ENCODE data around the gene VSTM2B. TPM values are rescaled to one million over a fixed set of nuclear protein-coding genes. Genes with fewer than 3 reads are reported as not detected.
"Not testable (repeated sequence)": the region's sequence is repeated elsewhere in the genome, so short reads cannot be mapped to it uniquely, and the experiment has no call there.

VSTM2B gene
- total RNA-seq, 1 donor from 2014 or later = not detected

DNA sequence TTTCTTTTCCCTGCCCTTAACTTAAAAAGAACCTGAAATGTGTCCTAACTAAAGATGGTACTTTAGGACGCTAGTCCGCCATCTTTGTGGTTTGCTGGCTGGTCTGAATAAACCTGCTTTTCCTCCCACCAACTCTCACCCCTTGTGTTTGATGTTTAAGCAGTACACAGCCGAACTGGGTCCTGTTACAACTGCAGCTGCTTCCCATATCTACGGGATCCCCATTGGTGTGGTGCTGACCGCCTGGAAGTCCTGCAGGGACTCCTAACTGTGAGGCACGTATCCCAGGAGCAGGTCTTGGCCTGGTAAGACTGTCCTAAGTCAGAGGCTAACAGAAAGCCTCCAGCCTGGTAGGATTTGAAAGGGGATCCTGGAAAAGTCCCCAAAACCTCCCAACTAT is 40.9 kb upstream of the VSTM2B start:
- no peak overlapping the region for H3K4me3 Mint-ChIP-seq (ENCODE audit: unreplicated experiment)
- H3K27ac Mint-ChIP-seq (ENCODE audit: unreplicated experiment) = no peak overlapping the region
- no peak for TF ChIP-seq CTCF (IDR thresholded peaks at IDR 0.05)
- no peaks in the 10 kb centered on the region for H3K36me3 Mint-ChIP-seq (ENCODE audit: unreplicated experiment)
- no peaks in the 10 kb centered on the region for H3K27me3 Mint-ChIP-seq (ENCODE audit: unreplicated experiment)
- no peaks in the 10 kb centered on the region for H3K4me1 Mint-ChIP-seq (ENCODE audit: unreplicated experiment)
- peaks cover 13% of the 10 kb centered on the region for H3K9me3 Mint-ChIP-seq (ENCODE audit: unreplicated experiment)
- DNase-seq (ENCODE audit: extremely low spot score, unreplicated experiment) = no peak

DNA sequence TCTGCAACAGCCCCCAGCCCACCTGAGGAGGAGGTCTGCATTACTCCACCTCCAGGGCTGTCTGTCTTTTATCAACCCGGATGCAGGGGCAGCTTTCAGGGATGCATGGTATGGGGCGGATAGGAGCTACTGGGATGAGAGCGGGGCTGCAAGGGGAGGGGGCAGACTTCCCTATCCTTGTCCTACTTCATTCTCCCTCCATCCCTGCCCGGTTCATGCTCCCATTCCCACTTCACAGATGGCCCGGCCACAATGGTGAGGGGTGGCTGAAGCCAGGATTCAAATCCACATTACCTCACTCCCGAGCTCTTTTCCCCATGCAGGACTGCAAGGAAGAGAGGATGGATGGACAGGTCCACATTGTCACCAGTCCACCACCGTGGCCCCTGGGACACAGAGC is 40.5 kb upstream of the VSTM2B start:
- DNase-seq (ENCODE audit: extremely low spot score, unreplicated experiment) = no peak
- Mint-ChIP-seq H3K36me3 (ENCODE audit: unreplicated experiment) (no peaks in the 10 kb centered on the region), H3K4me3 (ENCODE audit: unreplicated experiment) (no peak overlapping the region), H3K27ac (ENCODE audit: unreplicated experiment) (no peak overlapping the region), H3K4me1 (ENCODE audit: unreplicated experiment) (no peaks in the 10 kb centered on the region), H3K27me3 (ENCODE audit: unreplicated experiment) (no peaks in the 10 kb centered on the region), H3K9me3 (ENCODE audit: unreplicated experiment) (peaks cover 13% of the 10 kb centered on the region)
- TF ChIP-seq CTCF (IDR thresholded peaks at IDR 0.05) = no peak

GRCh38 chr19:29486961-29487360 is 38.8 kb upstream of the VSTM2B start:
- not testable (repeated sequence) for H3K36me3 Mint-ChIP-seq (ENCODE audit: unreplicated experiment); H3K9me3 Mint-ChIP-seq (ENCODE audit: unreplicated experiment); H3K27me3 Mint-ChIP-seq (ENCODE audit: unreplicated experiment); H3K4me1 Mint-ChIP-seq (ENCODE audit: unreplicated experiment); H3K27ac Mint-ChIP-seq (ENCODE audit: unreplicated experiment); H3K4me3 Mint-ChIP-seq (ENCODE audit: unreplicated experiment)
- DNase-seq (ENCODE audit: extremely low spot score, unreplicated experiment) = peak; percentile 38

GRCh38 chr19:29487432-29487831 is 38.4 kb upstream of the VSTM2B start:
- no peak overlapping the region for H3K27ac Mint-ChIP-seq (ENCODE audit: unreplicated experiment)
- peak; percentile 62 for DNase-seq (ENCODE audit: extremely low spot score, unreplicated experiment)
- H3K27me3 Mint-ChIP-seq (ENCODE audit: unreplicated experiment) = no peaks in the 10 kb centered on the region
- H3K9me3 Mint-ChIP-seq (ENCODE audit: unreplicated experiment) = no peaks in the 10 kb centered on the region
- no peaks in the 10 kb centered on the region for H3K4me1 Mint-ChIP-seq (ENCODE audit: unreplicated experiment)
- no peaks in the 10 kb centered on the region for H3K36me3 Mint-ChIP-seq (ENCODE audit: unreplicated experiment)
- no peak overlapping the region for H3K4me3 Mint-ChIP-seq (ENCODE audit: unreplicated experiment)
- no peak for TF ChIP-seq CTCF (IDR thresholded peaks at IDR 0.05)

GRCh38 chr19:29488316-29488715 is 37.5 kb upstream of the VSTM2B start:
- Mint-ChIP-seq H3K27me3 (ENCODE audit: unreplicated experiment) (no peaks in the 10 kb centered on the region), H3K4me3 (ENCODE audit: unreplicated experiment) (no peak overlapping the region), H3K27ac (ENCODE audit: unreplicated experiment) (no peak overlapping the region), H3K36me3 (ENCODE audit: unreplicated experiment) (no peaks in the 10 kb centered on the region), H3K9me3 (ENCODE audit: unreplicated experiment) (no peaks in the 10 kb centered on the region), H3K4me1 (ENCODE audit: unreplicated experiment) (no peaks in the 10 kb centered on the region)
- peak; percentile 19 for DNase-seq (ENCODE audit: extremely low spot score, unreplicated experiment)
- no peak for TF ChIP-seq CTCF (IDR thresholded peaks at IDR 0.05)

Measured in osteocyte (in vitro differentiated cells).